SU-DHL-6 (cell line): ENCODE measurements around the gene ZNF496.

ENCODE experiments used
- H2AFZ ChIP-seq: fragments of 200-600 bp; sonication (generic); 2 replicates; pipeline ENCODE4 v1.6.1; 2014; ENCODE audit warnings: low read depth, mild to moderate bottlenecking, moderate library complexity, mixed read lengths, antibody characterized with exemption, low read length; ENCODE audit not compliant: severe bottlenecking
- H3F3A ChIP-seq: fragments of 200-600 bp; shearing (Covaris generic); 2 replicates; pipeline ENCODE4 v1.6.0; 2016; ENCODE audit warnings: antibody characterized with exemption, mild to moderate bottlenecking; ENCODE audit not compliant: insufficient read depth
- H3K27ac ChIP-seq: fragments of 200-600 bp; sonication (generic); 2 replicates; pipeline ENCODE4 v1.5.1; 2016; ENCODE audit warnings: low read depth, mild to moderate bottlenecking, low read length, moderate library complexity, mixed read lengths
- H3K27me3 ChIP-seq: fragments of 200-600 bp; sonication (generic), shearing (Covaris generic); 2 replicates; pipeline ENCODE4 v1.6.0; 2014; ENCODE audit warnings: mild to moderate bottlenecking, low read length
- H3K36me3 ChIP-seq: fragments of 200-600 bp; sonication (generic); 2 replicates; pipeline ENCODE4 v1.6.1; 2014; ENCODE audit warnings: mild to moderate bottlenecking, low read length, mixed read lengths
- H3K4me2 ChIP-seq: fragments of 300-600, 200-600 bp; shearing (Covaris generic), sonication (generic); 2 replicates; pipeline ENCODE4 v1.6.0; 2014; ENCODE audit warnings: low read length, low read depth, mild to moderate bottlenecking; ENCODE audit not compliant: poor library complexity, severe bottlenecking
- H3K4me3 ChIP-seq: fragments of 200-600 bp; sonication (generic); 2 replicates; pipeline ENCODE4 v1.5.1; 2014; ENCODE audit warnings: antibody characterized with exemption, low read length, mild to moderate bottlenecking, mixed read lengths; ENCODE audit not compliant: insufficient read depth, poor library complexity, severe bottlenecking
- H3K79me2 ChIP-seq: fragments of 200-600 bp; sonication (generic); 2 replicates; pipeline ENCODE4 v1.6.1; 2014; ENCODE audit warnings: mild to moderate bottlenecking, low read length, moderate library complexity; ENCODE audit not compliant: insufficient read depth
- H3K9ac ChIP-seq: fragments of 200-600 bp; sonication (generic); 2 replicates; pipeline ENCODE4 v1.7.0; 2014; ENCODE audit warnings: mild to moderate bottlenecking, low read length
- H3K9me2 ChIP-seq: fragments of 200-600 bp; sonication (generic); replicated peaks from 2 replicates; pipeline ENCODE4 v1.6.1; 2014; ENCODE audit warnings: low read length; ENCODE audit not compliant: insufficient read depth
- H3K9me3 ChIP-seq: fragments of 200-600 bp; sonication (generic); 2 replicates; pipeline ENCODE4 v1.6.1; 2014; ENCODE audit warnings: low read length, mixed read lengths; ENCODE audit not compliant: insufficient read depth
- H4K20me1 ChIP-seq: fragments of 200-600 bp; sonication (generic); 2 replicates; pipeline ENCODE4 v1.6.1; 2014; ENCODE audit warnings: low read depth, mild to moderate bottlenecking, antibody characterized with exemption, low read length, moderate library complexity, mixed read lengths
- EZH2phosphoT487 ChIP-seq: fragments of 200-600 bp; sonication (generic), shearing (Covaris generic); conservative IDR thresholded peaks from 2 replicates; pipeline ENCODE4 v1.6.1; 2018; ENCODE audit warnings: mild to moderate bottlenecking, antibody characterized with exemption, low read length, moderate library complexity, mixed read lengths
- TF ChIP-seq, protein P1 (sequence below): fragments of 200-600 bp; sonication (generic); IDR thresholded peaks from one replicate; pipeline ENCODE4 v1.5.1; 2017; ENCODE audit warnings: antibody characterized with exemption, mild to moderate bottlenecking, low read length, moderate library complexity; ENCODE audit not compliant: insufficient read depth, poor library complexity, severe bottlenecking

The ZNF496 gene

DNA sequence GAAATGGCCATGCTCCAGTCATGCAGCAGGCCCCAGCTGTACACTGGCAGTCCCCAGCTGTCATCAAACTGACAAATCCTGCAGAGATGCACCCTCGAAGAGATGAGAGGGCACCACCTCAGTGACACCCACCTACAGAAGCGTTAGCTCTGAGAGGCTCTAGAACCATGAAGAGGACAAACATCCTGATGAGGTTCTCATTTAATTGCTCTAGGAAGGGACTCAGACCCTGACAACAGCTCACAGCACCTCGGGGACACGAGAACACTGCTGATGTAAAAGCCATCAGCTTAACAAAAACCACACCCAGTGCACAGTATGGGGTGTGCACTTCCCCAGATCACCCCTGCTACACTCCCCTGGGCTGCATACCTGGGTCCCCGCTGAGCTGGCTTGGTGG is 3.4 kb downstream of the ZNF496 start:
- H3K4me3 ChIP-seq = no peak overlapping the region
- H4K20me1 ChIP-seq = no peaks in the 10 kb centered on the region
- H3F3A ChIP-seq = no peaks in the 10 kb centered on the region
- no peaks in the 10 kb centered on the region for H3K36me3 ChIP-seq
- no peaks in the 10 kb centered on the region for H3K9me2 ChIP-seq
- no peaks in the 10 kb centered on the region for H3K79me2 ChIP-seq
- no peaks in the 10 kb centered on the region for H3K27me3 ChIP-seq
- H3K9me3 ChIP-seq = no peaks in the 10 kb centered on the region
- no peak for TF ChIP-seq EZH2phosphoT487
- TF ChIP-seq, protein P1, sequence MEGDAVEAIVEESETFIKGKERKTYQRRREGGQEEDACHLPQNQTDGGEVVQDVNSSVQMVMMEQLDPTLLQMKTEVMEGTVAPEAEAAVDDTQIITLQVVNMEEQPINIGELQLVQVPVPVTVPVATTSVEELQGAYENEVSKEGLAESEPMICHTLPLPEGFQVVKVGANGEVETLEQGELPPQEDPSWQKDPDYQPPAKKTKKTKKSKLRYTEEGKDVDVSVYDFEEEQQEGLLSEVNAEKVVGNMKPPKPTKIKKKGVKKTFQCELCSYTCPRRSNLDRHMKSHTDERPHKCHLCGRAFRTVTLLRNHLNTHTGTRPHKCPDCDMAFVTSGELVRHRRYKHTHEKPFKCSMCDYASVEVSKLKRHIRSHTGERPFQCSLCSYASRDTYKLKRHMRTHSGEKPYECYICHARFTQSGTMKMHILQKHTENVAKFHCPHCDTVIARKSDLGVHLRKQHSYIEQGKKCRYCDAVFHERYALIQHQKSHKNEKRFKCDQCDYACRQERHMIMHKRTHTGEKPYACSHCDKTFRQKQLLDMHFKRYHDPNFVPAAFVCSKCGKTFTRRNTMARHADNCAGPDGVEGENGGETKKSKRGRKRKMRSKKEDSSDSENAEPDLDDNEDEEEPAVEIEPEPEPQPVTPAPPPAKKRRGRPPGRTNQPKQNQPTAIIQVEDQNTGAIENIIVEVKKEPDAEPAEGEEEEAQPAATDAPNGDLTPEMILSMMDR = no peak
- H3K27ac ChIP-seq = no peak overlapping the region
- no peak overlapping the region for H3K4me2 ChIP-seq
- H3K9ac ChIP-seq = no peak overlapping the region
- no peak overlapping the region for H2AFZ ChIP-seq

DNA sequence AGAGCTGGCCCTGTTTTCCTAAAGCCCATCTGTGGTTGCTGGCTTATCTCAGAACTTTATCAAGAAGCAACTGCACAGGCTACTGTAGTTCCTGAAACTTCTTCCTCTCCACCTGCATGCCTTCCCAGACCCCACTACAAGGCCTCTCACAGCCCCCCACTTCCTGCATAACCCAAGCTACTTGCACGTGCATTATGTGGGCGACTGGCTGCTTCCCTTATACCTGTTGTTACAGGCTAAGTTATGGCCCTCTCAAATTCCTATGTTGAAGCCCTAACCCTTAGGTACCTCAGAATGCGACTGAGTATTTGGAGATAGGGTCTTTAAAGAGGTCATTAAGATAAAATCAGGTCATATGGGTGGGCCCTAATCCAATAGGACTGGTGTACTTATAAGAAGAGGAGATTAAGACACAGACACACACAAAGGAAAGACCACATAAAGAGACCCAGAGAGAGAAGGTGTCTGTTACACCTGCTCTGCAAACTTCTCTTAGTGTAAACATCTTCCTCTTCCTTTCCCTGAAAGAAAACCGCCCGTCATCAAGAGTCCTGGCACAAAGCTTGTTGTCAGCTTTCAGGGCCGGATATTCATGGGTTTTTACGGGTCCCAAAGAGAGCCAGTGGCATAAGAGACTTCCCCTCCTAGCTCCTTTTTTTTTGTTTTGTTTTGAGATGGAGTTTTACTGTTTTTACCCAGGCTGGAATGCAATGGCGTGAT is 5.1 kb downstream of the ZNF496 start:
- Histone ChIP-seq H3K9me2 (no peaks in the 10 kb centered on the region), H3K27me3 (no peaks in the 10 kb centered on the region)

DNA sequence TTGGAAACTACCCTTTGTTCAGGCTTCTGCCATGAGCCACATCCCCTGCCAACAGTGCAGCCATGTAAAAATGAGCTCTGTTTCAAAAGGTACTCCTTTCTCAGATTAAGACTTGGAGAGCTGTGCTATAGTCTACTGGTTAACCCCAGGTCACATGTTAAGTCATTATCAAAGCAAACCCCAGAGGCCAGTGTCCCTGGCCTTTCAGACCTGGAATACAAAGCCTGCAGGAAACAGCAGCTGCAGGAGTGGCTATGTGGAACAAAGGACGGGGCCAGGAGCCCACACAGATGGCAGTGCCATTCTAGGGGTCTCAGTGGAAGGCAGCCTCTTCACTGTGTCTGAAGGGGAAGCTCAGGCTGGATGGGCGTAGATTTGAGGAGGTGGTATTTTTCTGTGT is 6.7 kb downstream of the ZNF496 start:
- no peaks in the 10 kb centered on the region for H4K20me1 ChIP-seq
- H3K27ac ChIP-seq = no peak overlapping the region
- TF ChIP-seq, protein P1 = no peak
- no peak for TF ChIP-seq EZH2phosphoT487
- no peaks in the 10 kb centered on the region for H3F3A ChIP-seq
- no peaks in the 10 kb centered on the region for H3K79me2 ChIP-seq
- H3K9me3 ChIP-seq = no peaks in the 10 kb centered on the region
- H3K9me2 ChIP-seq = no peaks in the 10 kb centered on the region
- H3K27me3 ChIP-seq = no peaks in the 10 kb centered on the region
- no peak overlapping the region for H3K4me3 ChIP-seq
- no peaks in the 10 kb centered on the region for H3K36me3 ChIP-seq
- H3K9ac ChIP-seq = no peak overlapping the region
- H2AFZ ChIP-seq = no peak overlapping the region
- no peak overlapping the region for H3K4me2 ChIP-seq

More for the DNA sequence above, 5.1 kb downstream of the ZNF496 start:
- Histone ChIP-seq H3K36me3 (no peaks in the 10 kb centered on the region), H3K9ac (no peak overlapping the region), H4K20me1 (no peaks in the 10 kb centered on the region), H3F3A (no peaks in the 10 kb centered on the region), H3K79me2 (no peaks in the 10 kb centered on the region), H3K4me3 (no peak overlapping the region), H3K9me3 (no peaks in the 10 kb centered on the region), H3K27ac (no peak overlapping the region), H2AFZ (no peak overlapping the region), H3K4me2 (no peak overlapping the region)
- TF ChIP-seq EZH2phosphoT487 = no peak
- TF ChIP-seq, protein P1 = no peak
